A549 (cell line): ENCODE data around the gene EMSY.

Experiments used
- ZFP36 ChIP-seq: fragments of 450-650 bp; IDR thresholded peaks from 2 replicates; pipeline ENCODE4 v1.6.1; 2014; ENCODE audit warnings: borderline replicate concordance; ENCODE audit not compliant: partially characterized antibody
- TF ChIP-seq, protein P1 (sequence below): fragments of >200 bp; sonication (Bioruptor Twin); formaldehyde crosslinking; IDR thresholded peaks from 3 replicates; pipeline ENCODE4 v1.5.1; 2016

- TF ChIP-seq, protein P1, sequence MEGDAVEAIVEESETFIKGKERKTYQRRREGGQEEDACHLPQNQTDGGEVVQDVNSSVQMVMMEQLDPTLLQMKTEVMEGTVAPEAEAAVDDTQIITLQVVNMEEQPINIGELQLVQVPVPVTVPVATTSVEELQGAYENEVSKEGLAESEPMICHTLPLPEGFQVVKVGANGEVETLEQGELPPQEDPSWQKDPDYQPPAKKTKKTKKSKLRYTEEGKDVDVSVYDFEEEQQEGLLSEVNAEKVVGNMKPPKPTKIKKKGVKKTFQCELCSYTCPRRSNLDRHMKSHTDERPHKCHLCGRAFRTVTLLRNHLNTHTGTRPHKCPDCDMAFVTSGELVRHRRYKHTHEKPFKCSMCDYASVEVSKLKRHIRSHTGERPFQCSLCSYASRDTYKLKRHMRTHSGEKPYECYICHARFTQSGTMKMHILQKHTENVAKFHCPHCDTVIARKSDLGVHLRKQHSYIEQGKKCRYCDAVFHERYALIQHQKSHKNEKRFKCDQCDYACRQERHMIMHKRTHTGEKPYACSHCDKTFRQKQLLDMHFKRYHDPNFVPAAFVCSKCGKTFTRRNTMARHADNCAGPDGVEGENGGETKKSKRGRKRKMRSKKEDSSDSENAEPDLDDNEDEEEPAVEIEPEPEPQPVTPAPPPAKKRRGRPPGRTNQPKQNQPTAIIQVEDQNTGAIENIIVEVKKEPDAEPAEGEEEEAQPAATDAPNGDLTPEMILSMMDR, result no peak
- TF ChIP-seq ZFP36, result no peak
Observed at GRCh38 chr11:76448506-76448905, 3.7 kb downstream of the EMSY start.
